ENCODE data around the gene EEFSEC. TPM values are rescaled to one million over a fixed set of nuclear protein-coding genes. Genes with fewer than 3 reads are reported as not detected.

EEFSEC gene
- total RNA-seq, 4 donors from 2014 or later, result 25.1 to 43.5 (median 29.5) TPM

DNA sequence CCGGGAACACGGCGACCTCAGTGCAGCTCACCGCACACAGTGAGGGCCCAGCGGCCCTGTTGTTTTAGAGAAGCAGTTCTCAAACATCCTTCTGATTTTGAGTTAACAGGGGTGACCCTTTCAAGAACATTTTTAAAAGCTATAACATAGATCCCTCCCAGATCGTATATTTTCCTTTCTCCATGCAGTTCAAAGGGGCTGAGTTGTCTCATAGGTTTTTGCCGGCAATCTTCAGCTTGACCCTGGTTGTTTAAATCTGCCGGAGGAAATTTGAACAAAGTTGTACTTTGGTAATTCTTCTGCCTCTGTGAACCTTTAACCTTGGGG is 14.3 kb downstream of the EEFSEC start:
- peaks cover 0 to 17% (median 0%) of the 10 kb centered on the region in 3 donors for H3K36me3 ChIP-seq
- peaks cover 0 to 23% (median 0%) of the 10 kb centered on the region in 4 donors for H3K4me1 ChIP-seq
- 50 to 60% methylated on average over 8 of the region's 8 CpGs for WGBS, 2 donors
- peak overlapping the region in 2 of 4 donors; percentile 50 for H3K27ac ChIP-seq
- TF ChIP-seq EP300 (IDR thresholded peaks at IDR 0.05), result no peak
- TF ChIP-seq POLR2A (IDR thresholded peaks at IDR 0.05), result no peak
- TF ChIP-seq, protein P1, sequence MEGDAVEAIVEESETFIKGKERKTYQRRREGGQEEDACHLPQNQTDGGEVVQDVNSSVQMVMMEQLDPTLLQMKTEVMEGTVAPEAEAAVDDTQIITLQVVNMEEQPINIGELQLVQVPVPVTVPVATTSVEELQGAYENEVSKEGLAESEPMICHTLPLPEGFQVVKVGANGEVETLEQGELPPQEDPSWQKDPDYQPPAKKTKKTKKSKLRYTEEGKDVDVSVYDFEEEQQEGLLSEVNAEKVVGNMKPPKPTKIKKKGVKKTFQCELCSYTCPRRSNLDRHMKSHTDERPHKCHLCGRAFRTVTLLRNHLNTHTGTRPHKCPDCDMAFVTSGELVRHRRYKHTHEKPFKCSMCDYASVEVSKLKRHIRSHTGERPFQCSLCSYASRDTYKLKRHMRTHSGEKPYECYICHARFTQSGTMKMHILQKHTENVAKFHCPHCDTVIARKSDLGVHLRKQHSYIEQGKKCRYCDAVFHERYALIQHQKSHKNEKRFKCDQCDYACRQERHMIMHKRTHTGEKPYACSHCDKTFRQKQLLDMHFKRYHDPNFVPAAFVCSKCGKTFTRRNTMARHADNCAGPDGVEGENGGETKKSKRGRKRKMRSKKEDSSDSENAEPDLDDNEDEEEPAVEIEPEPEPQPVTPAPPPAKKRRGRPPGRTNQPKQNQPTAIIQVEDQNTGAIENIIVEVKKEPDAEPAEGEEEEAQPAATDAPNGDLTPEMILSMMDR (IDR thresholded peaks at IDR 0.05), result no peak
- no peak overlapping the region for H3K4me3 ChIP-seq
- H3K9me3 ChIP-seq, result no peaks in the 10 kb centered on the region
- H3K27me3 ChIP-seq, result no peaks in the 10 kb centered on the region
- DNase-seq (ENCODE audit: low spot score in 2 of 2), result no peak

DNA sequence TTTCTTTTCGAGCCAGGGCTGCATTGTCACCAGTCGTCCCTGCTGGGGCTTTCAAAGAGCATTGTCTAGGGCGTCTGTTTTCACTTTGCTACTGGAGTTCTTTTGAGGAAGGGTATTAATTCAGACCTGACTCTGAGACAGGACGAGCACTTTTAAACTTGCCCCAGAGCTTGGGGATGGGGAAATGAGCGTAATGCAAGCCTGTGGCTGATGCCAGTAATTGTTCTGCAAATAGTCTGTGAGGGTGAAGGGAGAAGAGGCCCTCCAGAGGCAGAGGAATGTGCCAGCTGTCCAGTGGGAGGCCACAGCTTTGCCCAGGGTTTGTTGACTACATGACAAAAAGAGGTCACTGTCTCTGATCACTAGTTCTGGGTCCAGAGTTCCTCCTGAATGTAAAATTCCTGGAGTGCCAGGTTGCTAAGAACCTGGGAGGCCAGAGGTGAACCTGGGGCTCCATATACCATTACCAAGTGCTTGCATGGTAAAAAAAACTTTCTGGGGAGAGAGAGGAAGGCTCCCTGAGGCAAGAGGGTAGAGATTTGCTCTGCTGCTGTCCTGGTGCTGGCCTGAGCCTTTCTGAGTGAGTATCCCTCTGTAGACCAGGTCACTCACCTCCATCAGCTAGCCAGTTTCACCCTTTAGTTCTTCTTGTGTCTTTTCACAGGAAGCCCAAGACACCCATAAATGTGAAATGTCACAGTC is 14.8 kb downstream of the EEFSEC start:
- H3K4me3 ChIP-seq, result no peak overlapping the region
- H3K27ac ChIP-seq, result peak overlapping the region in 2 of 4 donors; percentile 50
- peaks cover 0 to 23% (median 0%) of the 10 kb centered on the region in 4 donors for H3K4me1 ChIP-seq
- 48 to 55% methylated on average over 5 of the region's 5 CpGs for WGBS, 2 donors
- peaks cover 0 to 12% (median 0%) of the 10 kb centered on the region in 3 donors for H3K36me3 ChIP-seq
- no peaks in the 10 kb centered on the region for H3K9me3 ChIP-seq
- TF ChIP-seq, protein P1 (IDR thresholded peaks at IDR 0.05), result no peak
- no peak for TF ChIP-seq EP300 (IDR thresholded peaks at IDR 0.05)
- no peak for DNase-seq (ENCODE audit: low spot score in 2 of 2)
- no peaks in the 10 kb centered on the region for H3K27me3 ChIP-seq

DNA sequence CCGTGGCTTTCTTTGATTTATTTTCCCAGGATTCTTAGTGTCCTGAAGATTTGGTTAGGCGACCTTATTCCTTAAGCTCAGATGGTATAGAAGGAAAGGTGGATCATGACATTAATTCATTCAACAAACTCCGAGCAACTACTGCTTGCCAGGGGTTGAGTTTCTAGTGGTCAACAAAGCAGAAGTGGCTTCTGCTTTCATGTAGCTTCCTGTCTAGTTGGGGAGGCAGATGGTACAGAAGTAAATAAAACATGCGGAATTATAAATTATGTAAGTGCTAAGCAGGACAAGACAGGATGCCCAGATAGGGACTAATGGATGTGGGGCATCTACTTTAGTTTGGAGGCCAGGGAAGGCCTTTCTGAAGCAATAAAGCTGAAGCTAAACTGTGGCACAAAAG is 15.6 kb downstream of the EEFSEC start:
- peaks cover 0 to 10% (median 0%) of the 10 kb centered on the region in 3 donors for H3K36me3 ChIP-seq
- H3K27ac ChIP-seq, result no peak overlapping the region
- no peaks in the 10 kb centered on the region for H3K9me3 ChIP-seq
- H3K4me1 ChIP-seq, result peaks cover 0 to 23% (median 0%) of the 10 kb centered on the region in 4 donors
- no peak for DNase-seq (ENCODE audit: low spot score in 2 of 2)
- TF ChIP-seq EP300 (IDR thresholded peaks at IDR 0.05) (no peak), POLR2A (IDR thresholded peaks at IDR 0.05) (no peak)
- TF ChIP-seq, protein P1 (IDR thresholded peaks at IDR 0.05), result no peak
- H3K4me3 ChIP-seq, result no peak overlapping the region
- no peaks in the 10 kb centered on the region for H3K27me3 ChIP-seq
- 84 to 85% methylated on average over 4 of the region's 4 CpGs for WGBS, 2 donors

DNA sequence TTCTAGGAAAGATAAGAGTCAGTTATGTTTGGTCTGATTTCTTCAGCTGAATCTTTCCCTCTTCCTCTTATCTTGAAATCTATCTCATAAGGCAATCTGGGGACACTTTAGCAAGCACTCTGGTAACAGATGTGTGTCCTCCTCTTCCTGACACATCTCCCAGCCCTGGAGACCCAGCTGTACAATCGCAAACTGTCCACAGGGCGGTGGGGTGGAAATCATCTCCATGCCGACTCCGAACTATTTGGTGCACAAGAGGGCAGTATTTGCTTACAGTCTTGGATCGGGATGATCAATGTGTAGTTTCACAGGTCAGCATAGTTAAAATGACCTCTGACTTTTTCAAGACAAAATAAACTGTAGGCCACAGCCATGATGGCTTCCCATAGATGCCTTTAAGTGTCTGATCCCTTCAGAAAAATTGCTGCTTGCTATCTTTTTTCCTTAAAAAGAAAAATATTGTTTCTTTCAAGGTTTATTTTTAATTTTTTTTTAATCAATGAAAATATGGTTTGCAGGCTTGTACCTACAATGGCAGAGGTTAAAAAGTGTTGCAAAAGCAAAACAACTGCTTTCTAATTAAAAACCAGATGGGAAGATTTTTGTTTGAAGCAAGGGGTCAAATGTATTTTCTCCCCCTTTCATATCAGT is 17.7 kb downstream of the EEFSEC start:
- no peak overlapping the region for H3K4me3 ChIP-seq
- H3K9me3 ChIP-seq, result no peaks in the 10 kb centered on the region
- 11 to 12% methylated on average over 5 of the region's 5 CpGs for WGBS, 2 donors
- H3K27me3 ChIP-seq, result no peaks in the 10 kb centered on the region
- peaks cover 0 to 43% (median 13%) of the 10 kb centered on the region in 4 donors for H3K4me1 ChIP-seq
- TF ChIP-seq EP300 (IDR thresholded peaks at IDR 0.05) (no peak), POLR2A (IDR thresholded peaks at IDR 0.05) (no peak)
- TF ChIP-seq, protein P1 (IDR thresholded peaks at IDR 0.05), result peak; percentile 42 to 87 (median 70)
- H3K27ac ChIP-seq, result no peak overlapping the region
- DNase-seq (ENCODE audit: low spot score in 2 of 2), result peak in 1 of 2 donors; percentile 63
- H3K36me3 ChIP-seq, result peaks cover 0 to 6% (median 0%) of the 10 kb centered on the region in 3 donors

DNA sequence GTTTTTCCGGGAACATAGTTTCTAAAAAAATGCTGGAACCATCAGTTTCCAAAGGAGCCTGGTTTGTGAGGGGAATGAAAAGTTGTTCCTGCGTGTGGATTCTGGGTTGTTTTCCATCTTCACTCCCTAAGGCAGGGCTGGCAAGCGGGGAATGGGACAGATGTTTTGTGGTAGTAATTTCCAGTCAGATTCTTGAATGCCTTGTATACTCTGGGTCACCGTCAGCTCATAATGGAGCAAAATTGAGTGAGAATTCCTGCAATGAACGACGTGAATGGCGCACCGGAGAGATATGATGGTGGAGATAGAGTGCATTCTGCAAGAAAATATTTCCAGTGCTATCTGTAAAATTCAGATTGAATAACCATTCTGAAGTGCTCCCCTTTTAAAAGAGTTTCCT is 19.9 kb downstream of the EEFSEC start:
- Histone ChIP-seq H3K9me3 (no peaks in the 10 kb centered on the region), H3K4me3 (no peak overlapping the region), H3K27ac (no peak overlapping the region), H3K4me1 (peaks cover 0 to 40% (median 17%) of the 10 kb centered on the region in 4 donors), H3K27me3 (no peaks in the 10 kb centered on the region), H3K36me3 (no peaks in the 10 kb centered on the region)
- TF ChIP-seq POLR2A (IDR thresholded peaks at IDR 0.05), result no peak
- TF ChIP-seq, protein P1 (IDR thresholded peaks at IDR 0.05), result no peak
- TF ChIP-seq EP300 (IDR thresholded peaks at IDR 0.05), result no peak
- DNase-seq (ENCODE audit: low spot score in 2 of 2), result no peak
- WGBS, 2 donors, result 89 to 90% methylated on average over 8 of the region's 8 CpGs
